ENCODE data around the gene PIP4K2B.
A peak's percentile ranks its signal among the peaks of the same experiment; 100 is the strongest.
"Not testable (repeated sequence)": the region's sequence is repeated elsewhere in the genome, so short reads cannot be mapped to it uniquely, and the experiment has no call there.

Gene PIP4K2B

DNA sequence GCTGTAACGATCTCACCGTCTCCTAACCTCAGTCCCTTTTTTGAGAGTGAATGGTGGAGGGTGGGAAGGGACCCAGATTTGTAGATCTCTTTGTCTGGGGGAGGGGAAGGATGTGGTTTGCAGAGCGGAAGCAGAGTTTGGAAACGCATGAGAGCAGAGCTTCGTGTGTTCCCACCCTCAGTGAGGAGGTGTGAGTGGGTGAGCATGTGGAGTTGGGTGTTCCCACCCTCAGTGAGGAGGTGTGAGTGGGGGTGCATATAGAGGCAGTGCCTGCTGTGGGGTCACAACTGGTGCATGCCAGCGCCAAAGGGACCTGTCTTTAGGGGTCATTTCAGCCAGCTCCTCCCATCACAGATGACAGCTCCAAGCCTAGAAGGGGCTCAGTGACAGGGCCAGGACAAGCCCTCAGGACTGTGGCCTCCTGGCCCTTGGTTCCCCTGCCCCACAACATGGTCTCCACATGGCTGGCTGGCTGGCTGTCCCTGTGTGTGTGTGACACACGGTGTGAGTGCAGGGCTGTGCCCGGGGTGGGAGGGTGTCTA is 71.0 kb downstream of the PIP4K2B start:
- DNase-seq, result peak; percentile 27 to 36

- no peak for DNase-seq
Observed at GRCh38 chr17:38727736-38728135, 71.6 kb downstream of the PIP4K2B start.

DNA sequence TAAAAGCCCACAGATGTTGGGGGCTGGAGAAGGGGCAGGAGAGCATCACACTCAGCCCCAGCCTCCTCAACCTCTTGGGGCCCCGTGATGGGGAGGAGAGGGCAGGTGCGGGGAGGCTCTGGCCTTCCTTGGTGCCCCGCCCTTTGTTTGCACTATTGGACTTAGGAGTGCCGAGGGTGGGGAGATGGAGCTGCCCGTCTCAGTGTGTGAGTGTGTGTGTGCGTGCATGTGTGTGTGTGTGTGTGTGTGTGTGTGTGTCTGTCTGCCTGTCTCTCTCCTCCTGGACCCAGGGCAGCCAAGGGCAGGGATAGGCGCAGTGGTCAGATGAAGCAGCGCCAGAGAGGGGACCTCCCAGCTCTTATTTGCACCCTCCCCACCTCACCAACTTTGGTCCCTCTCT is 73.2 kb downstream of the PIP4K2B start:
- not testable (repeated sequence) for DNase-seq

DNA sequence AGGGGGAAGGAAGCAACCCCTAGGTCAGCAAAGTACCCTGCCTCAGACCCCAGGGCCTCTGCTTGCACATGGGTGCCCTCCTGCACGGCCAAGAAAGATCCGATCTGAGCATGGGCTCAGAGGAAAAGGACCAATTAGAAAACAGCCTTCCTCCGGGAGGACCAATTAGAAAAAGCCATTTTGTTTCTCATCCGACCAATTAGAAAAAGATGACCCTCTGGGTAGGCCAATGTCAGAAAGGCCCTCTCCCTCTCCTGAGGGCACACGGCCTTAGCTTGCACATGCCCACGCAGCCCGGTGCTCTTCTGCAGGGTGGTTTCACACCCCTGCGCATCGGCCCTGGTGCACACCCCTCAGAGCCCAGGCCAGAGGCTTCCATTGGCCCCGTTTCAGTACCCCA is 74.3 kb downstream of the PIP4K2B start:
- DNase-seq, result no peak

DNA sequence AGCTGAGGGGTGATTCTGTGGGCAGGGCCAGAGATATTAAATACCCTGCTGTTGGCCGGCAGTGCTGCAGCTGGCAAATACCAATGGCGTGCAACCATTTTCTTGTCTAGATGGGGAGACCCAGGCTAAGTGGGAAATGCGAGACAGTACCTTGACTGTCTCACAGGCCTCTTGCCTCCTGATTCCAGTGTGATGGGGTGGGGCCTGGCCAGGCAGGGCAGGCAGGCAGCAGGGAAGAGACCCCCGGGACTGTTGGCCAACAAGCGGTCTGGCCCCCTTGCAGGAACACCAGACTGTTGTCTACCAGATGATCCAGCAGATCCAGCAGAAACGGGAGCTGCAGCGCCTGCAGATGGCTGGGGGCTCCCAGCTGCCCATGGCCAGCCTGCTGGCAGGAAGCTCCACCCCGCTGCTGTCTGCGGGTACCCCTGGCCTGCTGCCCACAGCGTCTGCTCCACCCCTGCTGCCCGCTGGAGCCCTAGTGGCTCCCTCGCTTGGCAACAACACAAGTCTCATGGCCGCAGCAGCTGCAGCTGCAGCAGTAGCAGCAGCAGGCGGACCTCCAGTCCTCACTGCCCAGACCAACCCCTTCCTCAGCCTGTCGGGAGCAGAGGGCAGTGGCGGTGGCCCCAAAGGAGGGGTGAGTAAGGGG is 74.9 kb downstream of the PIP4K2B start:
- no peak for DNase-seq

- no peak for DNase-seq
Observed at GRCh38 chr17:38721802-38722201, 77.6 kb downstream of the PIP4K2B start.

- DNase-seq, result no peak
Observed at GRCh38 chr17:38720941-38721340, 78.4 kb downstream of the PIP4K2B start.

DNA sequence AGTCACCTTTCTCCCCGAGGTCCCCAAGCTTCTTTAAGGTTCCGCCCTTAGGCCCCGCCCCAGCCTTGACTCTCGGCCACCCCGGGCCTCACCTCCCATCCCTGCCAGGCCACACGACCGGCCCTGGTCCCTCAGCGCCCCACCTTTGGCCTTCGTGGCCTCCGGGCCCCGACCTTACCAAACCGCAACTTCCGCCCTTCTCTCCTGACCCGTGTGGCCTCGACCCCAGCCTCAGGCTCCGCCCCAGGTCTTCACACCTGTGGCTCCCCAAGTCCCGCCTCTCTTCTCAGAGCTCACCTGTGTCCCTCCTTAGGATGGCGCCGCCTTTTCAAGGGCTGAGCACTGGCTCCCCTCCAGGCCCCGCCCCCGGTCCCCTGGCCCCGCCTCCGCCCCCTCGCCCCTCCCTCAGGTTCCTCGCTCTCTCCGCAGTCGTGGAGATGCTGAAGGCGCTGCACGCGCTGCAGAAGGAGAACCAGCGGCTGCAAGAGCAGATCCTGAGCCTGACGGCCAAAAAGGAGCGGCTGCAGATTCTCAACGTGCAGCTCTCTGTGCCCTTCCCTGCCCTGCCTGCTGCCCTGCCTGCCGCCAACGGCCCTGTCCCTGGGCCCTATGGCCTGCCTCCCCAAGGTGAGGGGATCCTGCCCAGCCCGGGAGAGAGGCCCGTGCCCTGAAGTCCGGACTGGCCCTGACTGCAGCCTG is 79.3 kb downstream of the PIP4K2B start:
- DNase-seq, result no peak

- DNase-seq, result no peak
Observed at GRCh38 chr17:38719289-38719942, 79.9 kb downstream of the PIP4K2B start.

DNA sequence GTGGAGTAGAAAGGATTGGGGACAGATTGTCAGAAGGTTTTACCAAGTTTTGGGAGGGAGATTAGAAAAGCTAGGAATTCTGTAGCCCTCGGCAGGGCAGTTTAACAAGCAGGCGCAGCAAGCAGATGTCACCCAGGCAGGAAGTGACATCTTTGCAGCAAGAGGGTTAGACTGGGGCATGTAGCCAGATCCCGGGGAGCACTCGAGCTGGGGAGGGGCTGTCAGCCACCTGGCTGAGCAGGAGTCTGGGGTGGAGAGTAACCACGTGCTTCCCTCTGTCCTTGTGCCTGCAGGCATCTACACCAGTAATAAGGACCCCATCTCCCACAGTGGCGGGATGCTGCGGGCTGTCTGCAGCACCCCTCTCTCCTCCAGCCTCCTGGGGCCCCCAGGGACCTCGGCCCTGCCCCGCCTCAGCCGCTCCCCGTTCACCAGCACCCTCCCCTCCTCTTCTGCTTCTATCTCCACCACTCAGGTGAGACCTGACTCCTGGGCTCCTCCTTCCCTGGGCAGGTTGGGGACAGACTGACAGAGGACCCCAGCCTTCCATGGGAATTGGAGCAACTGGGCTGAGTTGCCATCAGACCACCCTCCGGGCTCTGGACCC is 82.1 kb downstream of the PIP4K2B start:
- DNase-seq, result no peak

GRCh38 chr17:38716368-38717005 is 82.9 kb downstream of the PIP4K2B start:
- no peak for DNase-seq
